HepG2 (cell line): Measurements from ENCODE around the gene RUVBL2. TPM values are rescaled to one million over a fixed set of nuclear protein-coding genes. Genes with fewer than 3 reads are reported as not detected.

ENCODE experiments used
- ADNP ChIP-seq: sonication (generic); formaldehyde crosslinking; IDR thresholded peaks from 2 replicates; pipeline ENCODE4 v1.4.0; 2020; ENCODE audit warnings: missing genetic modification reagents
- HOXD1 ChIP-seq: sonication (generic); formaldehyde crosslinking; IDR thresholded peaks from 2 replicates; pipeline ENCODE4 v1.5.0; 2020; ENCODE audit warnings: missing genetic modification reagents
- JDP2 ChIP-seq: sonication (generic); formaldehyde crosslinking; IDR thresholded peaks from 2 replicates; pipeline ENCODE4 v1.8.1; 2022; ENCODE audit warnings: missing genetic modification reagents, borderline replicate concordance
- KDM6A ChIP-seq: IDR thresholded peaks from 2 replicates; pipeline ENCODE4 v1.6.1; 2016; ENCODE audit warnings: low read depth
- MED13 ChIP-seq: sonication (generic); formaldehyde crosslinking; IDR thresholded peaks from 2 replicates; pipeline ENCODE4 v1.5.0; 2020; ENCODE audit warnings: missing genetic modification reagents
- NR2F2 ChIP-seq: IDR thresholded peaks from 2 replicates; pipeline ENCODE4 v1.6.1; 2012; ENCODE audit warnings: low read depth, inconsistent platforms, borderline replicate concordance
- ZBTB21 ChIP-seq: sonication (generic); formaldehyde crosslinking; IDR thresholded peaks from 2 replicates; pipeline ENCODE4 v1.4.0; 2020; ENCODE audit warnings: missing genetic modification reagents
- ZNF335 ChIP-seq: sonication (generic); formaldehyde crosslinking; IDR thresholded peaks from 2 replicates; pipeline ENCODE4 v1.4.0; 2020; ENCODE audit warnings: missing genetic modification reagents
- ZNF460 ChIP-seq: sonication (generic); formaldehyde crosslinking; IDR thresholded peaks from 2 replicates; pipeline ENCODE4 v1.5.1; 2020; ENCODE audit warnings: missing genetic modification reagents, mild to moderate bottlenecking, borderline replicate concordance
- ZNF660 ChIP-seq: sonication (generic); formaldehyde crosslinking; IDR thresholded peaks from 2 replicates; pipeline ENCODE4 v1.5.1; 2020; ENCODE audit warnings: mild to moderate bottlenecking, low read depth, missing genetic modification reagents, borderline replicate concordance
- ZNF7 ChIP-seq: IDR thresholded peaks from 2 replicates; pipeline ENCODE4 v1.6.1; 2016; ENCODE audit warnings: missing biosample characterization, missing genetic modification reagents
- ZNF746 ChIP-seq: sonication (generic); formaldehyde crosslinking; IDR thresholded peaks from 2 replicates; pipeline ENCODE4 v1.8.0; 2022; ENCODE audit warnings: mild to moderate bottlenecking, missing genetic modification reagents
- polyA plus RNA-seq, 8 experiments: library from polyadenylated mRNA; depleted of rRNA in 3 of 8; stranded (reverse) in 7 of 8; unstranded in 1 of 8; fragments of >200 nt; fragmentation: Illumina TruSeq in 4 of 8; extraction: Trizol in 4 of 8; gene quantifications; 2 replicates each; pipeline versions ENCODE4 v1.2.1 to v1.2.3, GENCODE V29; 2011 to 2016; ENCODE audit warnings: low read depth in 4 of 8, missing spikeins in 1 of 8, mixed read lengths in 1 of 8; ENCODE audit not compliant: insufficient read depth in 1 of 8
- total RNA-seq, 5 experiments: library from RNA; depleted of rRNA; stranded (reverse); fragments of >200 nt; fragmentation: Illumina TruSeq; extraction: Trizol; gene quantifications; 2 replicates each; pipeline ENCODE4 v1.2.3, GENCODE V29; 2016; ENCODE audit warnings: low read depth in 1 of 5
- TF ChIP-seq, protein P1 (sequence below): sonication (generic); formaldehyde crosslinking; IDR thresholded peaks from 2 replicates; pipeline ENCODE4 v1.5.1; 2020; ENCODE audit warnings: missing genetic modification reagents, mild to moderate bottlenecking, borderline replicate concordance
- TF ChIP-seq, protein P2 (sequence below): sonication (generic); formaldehyde crosslinking; IDR thresholded peaks from 2 replicates; pipeline ENCODE4 v1.8.1; 2022; ENCODE audit warnings: mild to moderate bottlenecking, missing genetic modification reagents
- TF ChIP-seq, protein P3 (sequence below): sonication (generic); formaldehyde crosslinking; IDR thresholded peaks from 2 replicates; pipeline ENCODE4 v1.4.0; 2020; ENCODE audit warnings: missing genetic modification reagents
- TF ChIP-seq, protein P4 (sequence below): IDR thresholded peaks from 2 replicates; pipeline ENCODE4 v1.6.1; 2016
- TF ChIP-seq, protein P5 (sequence below): sonication (generic); formaldehyde crosslinking; IDR thresholded peaks from 2 replicates; pipeline ENCODE4 v1.4.0; 2020; ENCODE audit warnings: missing genetic modification reagents
- TF ChIP-seq, protein P6 (sequence below): IDR thresholded peaks from 2 replicates; pipeline ENCODE4 v1.6.1; 2016; ENCODE audit warnings: mild to moderate bottlenecking

RUVBL2 gene
- total and polyA plus RNA-seq, 2 of the 13 experiments (the other 11 are each of a cell fraction or from before 2014, with no cell fraction given): 120 to 122 TPM

DNA sequence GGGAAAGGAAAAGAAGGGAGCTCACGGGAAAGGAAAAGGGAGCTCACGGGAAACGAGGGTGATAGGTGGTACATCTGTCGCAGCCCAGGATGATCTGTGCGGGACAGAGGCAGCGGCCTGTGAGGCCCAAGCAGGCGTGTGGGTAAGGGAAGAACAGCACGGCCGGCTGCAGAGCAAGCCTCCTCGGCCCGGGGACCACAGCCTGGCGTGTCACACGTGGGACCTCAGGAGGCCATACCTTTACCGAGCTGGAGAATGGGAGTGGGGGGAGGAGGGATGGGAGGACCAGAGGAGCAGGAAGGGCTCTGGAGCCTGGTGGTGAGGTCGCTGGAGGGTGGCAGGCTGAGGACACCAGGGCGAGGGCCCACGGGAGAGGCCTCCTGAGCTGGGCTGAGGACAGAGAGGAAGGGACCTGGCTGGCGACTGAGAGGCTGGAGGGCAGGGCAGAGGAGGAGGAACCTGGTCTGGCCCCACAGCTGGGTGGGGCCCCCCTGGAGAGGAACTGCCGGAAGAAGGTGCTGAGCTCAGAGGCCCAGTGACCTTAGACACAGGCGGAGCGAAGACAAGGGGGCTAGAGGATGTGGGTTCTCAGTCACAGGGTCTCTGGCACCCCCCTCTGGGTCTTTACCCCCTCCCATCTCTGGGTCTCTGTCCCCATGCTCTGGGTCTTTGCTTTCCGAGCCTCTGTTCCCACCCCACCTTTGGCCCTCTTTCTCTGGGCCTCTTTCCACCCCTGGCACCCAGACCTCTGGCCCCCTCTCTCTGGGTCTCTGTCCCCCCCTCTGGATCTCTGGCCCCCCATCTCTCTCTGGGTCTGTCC is 31.4 kb upstream of the RUVBL2 start (continued):
- TF ChIP-seq, protein P1, sequence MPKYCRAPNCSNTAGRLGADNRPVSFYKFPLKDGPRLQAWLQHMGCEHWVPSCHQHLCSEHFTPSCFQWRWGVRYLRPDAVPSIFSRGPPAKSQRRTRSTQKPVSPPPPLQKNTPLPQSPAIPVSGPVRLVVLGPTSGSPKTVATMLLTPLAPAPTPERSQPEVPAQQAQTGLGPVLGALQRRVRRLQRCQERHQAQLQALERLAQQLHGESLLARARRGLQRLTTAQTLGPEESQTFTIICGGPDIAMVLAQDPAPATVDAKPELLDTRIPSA (CRISPR knock-in tag): peak; percentile 92; the same call in 1 of the 2 replicates
- TF ChIP-seq ZNF746 (CRISPR knock-in tag): peak; percentile 88
- TF ChIP-seq MED13 (CRISPR knock-in tag): peak; percentile 68
- TF ChIP-seq, protein P2, sequence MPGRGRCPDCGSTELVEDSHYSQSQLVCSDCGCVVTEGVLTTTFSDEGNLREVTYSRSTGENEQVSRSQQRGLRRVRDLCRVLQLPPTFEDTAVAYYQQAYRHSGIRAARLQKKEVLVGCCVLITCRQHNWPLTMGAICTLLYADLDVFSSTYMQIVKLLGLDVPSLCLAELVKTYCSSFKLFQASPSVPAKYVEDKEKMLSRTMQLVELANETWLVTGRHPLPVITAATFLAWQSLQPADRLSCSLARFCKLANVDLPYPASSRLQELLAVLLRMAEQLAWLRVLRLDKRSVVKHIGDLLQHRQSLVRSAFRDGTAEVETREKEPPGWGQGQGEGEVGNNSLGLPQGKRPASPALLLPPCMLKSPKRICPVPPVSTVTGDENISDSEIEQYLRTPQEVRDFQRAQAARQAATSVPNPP (CRISPR knock-in tag): no peak
- TF ChIP-seq KDM6A (CRISPR knock-in tag): peak; percentile 60; the same call in 1 of the 2 replicates
- TF ChIP-seq, protein P3, sequence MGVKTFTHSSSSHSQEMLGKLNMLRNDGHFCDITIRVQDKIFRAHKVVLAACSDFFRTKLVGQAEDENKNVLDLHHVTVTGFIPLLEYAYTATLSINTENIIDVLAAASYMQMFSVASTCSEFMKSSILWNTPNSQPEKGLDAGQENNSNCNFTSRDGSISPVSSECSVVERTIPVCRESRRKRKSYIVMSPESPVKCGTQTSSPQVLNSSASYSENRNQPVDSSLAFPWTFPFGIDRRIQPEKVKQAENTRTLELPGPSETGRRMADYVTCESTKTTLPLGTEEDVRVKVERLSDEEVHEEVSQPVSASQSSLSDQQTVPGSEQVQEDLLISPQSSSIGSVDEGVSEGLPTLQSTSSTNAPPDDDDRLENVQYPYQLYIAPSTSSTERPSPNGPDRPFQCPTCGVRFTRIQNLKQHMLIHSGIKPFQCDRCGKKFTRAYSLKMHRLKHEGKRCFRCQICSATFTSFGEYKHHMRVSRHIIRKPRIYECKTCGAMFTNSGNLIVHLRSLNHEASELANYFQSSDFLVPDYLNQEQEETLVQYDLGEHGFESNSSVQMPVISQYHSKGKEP: 0 out of 2 replicates have a peak, but pooled peaks have one; percentile 58
- peak; percentile 50; the same call in 1 of the 2 replicates for TF ChIP-seq NR2F2
- TF ChIP-seq ZBTB21 (CRISPR knock-in tag): peak; percentile 23; the same call in 1 of the 2 replicates
- no peak for TF ChIP-seq ZNF460 (CRISPR knock-in tag)
- TF ChIP-seq JDP2 (CRISPR knock-in tag): no peak
- TF ChIP-seq ZNF335: peak; percentile 88; the same call in 1 of the 2 replicates
- peak; percentile 41; the same call in 1 of the 2 replicates for TF ChIP-seq HOXD1 (CRISPR knock-in tag)
- TF ChIP-seq, protein P4, sequence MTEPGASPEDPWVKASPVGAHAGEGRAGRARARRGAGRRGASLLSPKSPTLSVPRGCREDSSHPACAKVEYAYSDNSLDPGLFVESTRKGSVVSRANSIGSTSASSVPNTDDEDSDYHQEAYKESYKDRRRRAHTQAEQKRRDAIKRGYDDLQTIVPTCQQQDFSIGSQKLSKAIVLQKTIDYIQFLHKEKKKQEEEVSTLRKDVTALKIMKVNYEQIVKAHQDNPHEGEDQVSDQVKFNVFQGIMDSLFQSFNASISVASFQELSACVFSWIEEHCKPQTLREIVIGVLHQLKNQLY: no peak
- TF ChIP-seq ADNP (CRISPR knock-in tag): peak; percentile 13; the same call in 1 of the 2 replicates
- TF ChIP-seq, protein P5, sequence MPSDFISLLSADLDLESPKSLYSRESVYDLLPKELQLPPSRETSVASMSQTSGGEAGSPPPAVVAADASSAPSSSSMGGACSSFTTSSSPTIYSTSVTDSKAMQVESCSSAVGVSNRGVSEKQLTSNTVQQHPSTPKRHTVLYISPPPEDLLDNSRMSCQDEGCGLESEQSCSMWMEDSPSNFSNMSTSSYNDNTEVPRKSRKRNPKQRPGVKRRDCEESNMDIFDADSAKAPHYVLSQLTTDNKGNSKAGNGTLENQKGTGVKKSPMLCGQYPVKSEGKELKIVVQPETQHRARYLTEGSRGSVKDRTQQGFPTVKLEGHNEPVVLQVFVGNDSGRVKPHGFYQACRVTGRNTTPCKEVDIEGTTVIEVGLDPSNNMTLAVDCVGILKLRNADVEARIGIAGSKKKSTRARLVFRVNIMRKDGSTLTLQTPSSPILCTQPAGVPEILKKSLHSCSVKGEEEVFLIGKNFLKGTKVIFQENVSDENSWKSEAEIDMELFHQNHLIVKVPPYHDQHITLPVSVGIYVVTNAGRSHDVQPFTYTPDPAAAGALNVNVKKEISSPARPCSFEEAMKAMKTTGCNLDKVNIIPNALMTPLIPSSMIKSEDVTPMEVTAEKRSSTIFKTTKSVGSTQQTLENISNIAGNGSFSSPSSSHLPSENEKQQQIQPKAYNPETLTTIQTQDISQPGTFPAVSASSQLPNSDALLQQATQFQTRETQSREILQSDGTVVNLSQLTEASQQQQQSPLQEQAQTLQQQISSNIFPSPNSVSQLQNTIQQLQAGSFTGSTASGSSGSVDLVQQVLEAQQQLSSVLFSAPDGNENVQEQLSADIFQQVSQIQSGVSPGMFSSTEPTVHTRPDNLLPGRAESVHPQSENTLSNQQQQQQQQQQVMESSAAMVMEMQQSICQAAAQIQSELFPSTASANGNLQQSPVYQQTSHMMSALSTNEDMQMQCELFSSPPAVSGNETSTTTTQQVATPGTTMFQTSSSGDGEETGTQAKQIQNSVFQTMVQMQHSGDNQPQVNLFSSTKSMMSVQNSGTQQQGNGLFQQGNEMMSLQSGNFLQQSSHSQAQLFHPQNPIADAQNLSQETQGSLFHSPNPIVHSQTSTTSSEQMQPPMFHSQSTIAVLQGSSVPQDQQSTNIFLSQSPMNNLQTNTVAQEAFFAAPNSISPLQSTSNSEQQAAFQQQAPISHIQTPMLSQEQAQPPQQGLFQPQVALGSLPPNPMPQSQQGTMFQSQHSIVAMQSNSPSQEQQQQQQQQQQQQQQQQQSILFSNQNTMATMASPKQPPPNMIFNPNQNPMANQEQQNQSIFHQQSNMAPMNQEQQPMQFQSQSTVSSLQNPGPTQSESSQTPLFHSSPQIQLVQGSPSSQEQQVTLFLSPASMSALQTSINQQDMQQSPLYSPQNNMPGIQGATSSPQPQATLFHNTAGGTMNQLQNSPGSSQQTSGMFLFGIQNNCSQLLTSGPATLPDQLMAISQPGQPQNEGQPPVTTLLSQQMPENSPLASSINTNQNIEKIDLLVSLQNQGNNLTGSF (CRISPR knock-in tag): no peak
- TF ChIP-seq, protein P6, sequence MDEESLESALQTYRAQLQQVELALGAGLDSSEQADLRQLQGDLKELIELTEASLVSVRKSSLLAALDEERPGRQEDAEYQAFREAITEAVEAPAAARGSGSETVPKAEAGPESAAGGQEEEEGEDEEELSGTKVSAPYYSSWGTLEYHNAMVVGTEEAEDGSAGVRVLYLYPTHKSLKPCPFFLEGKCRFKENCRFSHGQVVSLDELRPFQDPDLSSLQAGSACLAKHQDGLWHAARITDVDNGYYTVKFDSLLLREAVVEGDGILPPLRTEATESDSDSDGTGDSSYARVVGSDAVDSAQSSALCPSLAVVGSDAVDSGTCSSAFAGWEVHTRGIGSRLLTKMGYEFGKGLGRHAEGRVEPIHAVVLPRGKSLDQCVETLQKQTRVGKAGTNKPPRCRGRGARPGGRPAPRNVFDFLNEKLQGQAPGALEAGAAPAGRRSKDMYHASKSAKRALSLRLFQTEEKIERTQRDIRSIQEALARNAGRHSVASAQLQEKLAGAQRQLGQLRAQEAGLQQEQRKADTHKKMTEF (CRISPR knock-in tag): peak; percentile 87; the same call in 1 of the 2 replicates
- no peak for TF ChIP-seq ZNF660 (CRISPR knock-in tag)
- no peak for TF ChIP-seq ZNF7 (CRISPR knock-in tag)
